Hematopoietic multipotent progenitor cell treated with erythropoietin and hydrocortisone succinate and interleukin-3 and kit ligand, for 6 days (in vitro differentiated cells): ENCODE data around the gene SLC6A1.
"Not testable (repeated sequence)": the region's sequence is repeated elsewhere in the genome, so short reads cannot be mapped to it uniquely, and the experiment has no call there.

ENCODE experiments used
- DNase-seq: peaks from one replicate; pipeline ENCODE4 v3.0.0-alpha.2; 2015

Gene SLC6A1

DNA sequence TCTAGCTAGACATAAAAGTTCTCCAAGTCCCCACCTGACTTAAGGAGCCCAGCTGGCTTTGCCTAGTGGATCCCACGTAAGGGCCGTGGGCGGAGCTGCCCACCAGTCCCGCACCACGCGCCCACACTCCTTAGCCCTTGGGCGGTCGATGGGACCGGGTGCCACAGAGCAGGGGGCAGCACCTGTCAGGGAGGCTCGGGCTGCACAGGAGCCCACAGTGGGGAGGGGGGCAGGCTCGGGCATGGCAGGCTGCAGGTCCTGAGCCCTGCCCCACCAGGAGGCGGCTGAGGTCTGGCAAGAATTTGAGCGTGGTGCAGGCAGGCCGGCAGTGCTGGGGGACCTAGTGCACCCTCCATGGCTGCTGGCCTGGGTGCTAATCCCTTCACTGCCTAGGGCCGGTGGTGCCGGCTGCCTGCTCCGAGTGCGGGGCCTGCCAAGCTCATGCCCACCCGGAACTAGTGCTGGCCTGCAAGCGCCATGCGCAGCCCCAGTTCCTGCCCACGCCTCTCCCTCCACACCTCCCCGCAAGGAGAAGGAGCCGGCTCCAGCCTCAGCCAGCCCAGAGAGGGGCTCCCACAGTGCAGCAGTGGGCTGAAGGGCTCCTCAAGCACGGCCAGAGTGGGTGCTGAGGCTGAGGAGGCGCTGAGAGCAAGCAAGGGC, 78.7 kb downstream of the SLC6A1 start:
- DNase-seq = no peak

DNA sequence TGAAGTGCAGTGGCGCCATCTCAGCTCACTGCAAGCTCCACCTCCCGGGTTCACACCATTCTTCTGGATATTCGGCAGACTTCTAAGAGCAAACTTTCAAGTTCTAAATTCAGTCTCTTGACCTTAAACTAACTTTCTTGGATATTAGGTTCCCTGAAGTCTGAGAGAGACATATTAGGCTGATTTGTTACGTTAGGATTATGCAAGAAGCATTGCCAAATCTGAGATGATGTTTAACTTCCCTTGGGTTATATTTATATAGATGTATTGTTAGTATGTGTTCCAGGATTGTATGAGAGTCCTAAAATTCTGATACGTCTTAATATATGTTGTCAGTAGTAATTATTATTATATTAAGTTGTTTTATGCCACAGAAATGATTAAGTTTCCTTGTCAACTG, 80.1 kb downstream of the SLC6A1 start:
- DNase-seq = no peak

DNA sequence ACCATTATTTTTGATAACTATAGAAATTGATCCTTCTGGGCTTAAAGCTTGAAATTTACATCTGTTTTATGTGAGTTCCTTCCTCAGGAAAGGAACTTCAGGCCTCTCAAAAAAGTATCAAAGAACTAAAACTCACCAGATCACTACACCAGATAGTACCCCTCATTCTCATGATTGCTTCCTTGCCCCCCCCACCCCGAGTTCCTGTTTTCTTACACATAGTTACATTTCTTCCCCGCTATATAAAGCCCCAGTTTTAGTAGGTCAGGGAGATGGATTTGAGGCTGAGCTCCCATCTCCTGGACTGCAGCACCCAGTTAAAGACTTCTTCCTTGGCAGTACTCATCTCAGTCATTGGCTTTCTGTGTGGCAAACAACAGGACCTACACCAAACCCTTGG, 81.5 kb downstream of the SLC6A1 start:
- no peak for DNase-seq

DNA sequence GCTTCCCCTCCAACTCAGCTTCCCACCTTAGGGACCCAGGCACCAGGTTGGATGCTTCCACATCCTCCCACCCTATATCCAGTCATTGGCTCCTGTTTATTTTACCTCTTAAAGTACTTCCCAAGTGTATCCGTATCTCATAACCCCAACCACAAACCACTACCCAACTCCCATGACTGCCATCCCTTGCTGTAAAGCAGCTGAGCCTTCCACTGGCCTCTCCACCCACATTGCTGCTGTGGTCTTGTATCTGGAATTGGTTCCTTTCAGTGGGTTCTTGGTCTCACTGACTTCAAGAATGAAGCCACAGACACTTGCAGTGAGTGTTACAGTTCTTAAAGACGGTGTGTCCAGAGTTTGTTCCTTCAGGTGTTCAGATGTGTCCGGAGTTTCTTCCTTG, 81.9 kb downstream of the SLC6A1 start:
- no peak for DNase-seq

DNA sequence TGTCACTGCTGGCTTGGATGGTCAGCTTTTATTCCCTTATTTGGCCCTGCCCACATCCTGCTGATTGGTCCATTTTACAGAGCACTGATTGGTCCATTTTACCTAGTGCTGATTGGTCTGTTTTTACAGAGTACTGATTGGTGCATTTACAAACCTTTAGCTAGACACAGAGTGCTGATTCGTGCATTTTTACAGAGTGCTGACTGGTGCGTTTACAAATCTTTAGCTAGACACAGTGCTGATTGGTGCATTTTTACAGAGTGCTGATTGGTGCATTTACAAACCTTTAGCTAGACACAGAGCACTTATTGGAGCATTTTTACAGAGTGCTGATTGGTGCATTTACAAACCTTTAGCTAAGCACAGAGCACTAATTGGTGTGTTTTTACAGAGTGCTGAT, 82.6 kb downstream of the SLC6A1 start:
- DNase-seq = not testable (repeated sequence)

DNA sequence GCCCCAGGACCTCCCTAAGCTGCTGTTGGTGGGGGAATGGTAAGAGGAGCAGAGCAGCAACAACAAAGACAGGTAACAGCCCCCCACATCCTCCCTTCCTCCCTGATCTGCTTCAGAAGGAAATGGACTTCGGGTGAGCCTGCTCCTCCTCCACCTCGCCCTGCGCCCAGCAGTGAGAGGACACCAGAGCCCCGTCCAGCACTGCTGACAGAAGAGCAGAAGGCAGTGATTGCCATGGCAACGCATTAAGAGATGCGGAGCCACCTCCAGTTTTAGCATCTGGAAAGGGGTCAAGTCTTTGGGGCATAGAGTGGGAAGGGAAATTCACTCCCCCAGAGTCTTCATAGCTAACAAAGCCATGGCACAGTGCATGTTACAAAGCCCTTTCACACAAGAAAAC, 84.2 kb downstream of the SLC6A1 start:
- DNase-seq = no peak

DNA sequence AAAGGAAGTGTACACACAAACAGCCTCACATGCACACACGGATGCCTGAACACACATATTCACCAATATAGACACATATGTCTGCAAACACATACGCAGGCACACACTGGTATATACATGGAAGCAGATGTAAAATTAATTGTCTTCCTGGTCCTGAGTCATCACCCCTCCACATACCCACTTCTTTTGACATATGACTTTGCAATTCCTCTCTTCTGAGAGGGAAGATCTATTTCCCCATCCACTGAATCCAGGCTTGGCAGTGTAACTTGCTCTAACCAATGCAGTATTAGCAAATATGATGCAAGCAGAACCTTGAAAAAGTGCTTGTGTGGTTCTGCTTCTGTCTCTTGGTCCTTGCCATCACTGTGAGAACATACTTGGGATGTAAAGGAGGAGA, 84.9 kb downstream of the SLC6A1 start:
- peak; percentile 17 for DNase-seq

DNA sequence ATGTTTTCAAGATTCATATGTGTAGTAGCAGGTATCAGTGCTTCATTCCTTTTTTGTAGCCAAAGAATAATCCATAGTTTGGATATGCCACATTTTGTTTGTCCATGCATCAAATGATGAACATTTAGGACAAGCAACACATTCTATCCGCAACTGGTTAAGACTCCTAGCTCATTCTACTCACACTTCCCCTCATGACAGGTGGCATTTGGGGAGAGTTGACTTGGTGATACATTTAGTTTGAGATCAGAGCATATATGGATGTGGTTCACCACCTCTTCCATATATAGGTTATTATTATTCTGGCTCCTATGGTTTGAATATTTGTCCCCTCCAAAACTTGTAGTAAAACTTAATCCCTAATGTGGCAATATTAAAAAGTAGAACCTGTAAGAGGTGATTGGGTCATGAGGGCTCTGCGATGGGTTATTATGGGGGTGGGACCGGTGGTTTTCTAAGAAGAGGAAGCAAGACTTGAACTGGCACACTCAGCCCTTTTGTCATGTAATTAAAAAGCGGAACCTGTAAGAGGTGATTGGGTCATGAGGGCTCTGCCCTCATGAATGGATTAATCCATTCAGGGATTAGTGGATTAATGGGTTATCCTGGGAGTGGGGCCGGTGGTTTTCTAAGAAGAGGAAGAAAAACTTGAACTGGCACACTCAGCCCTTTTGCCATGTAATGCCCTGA, 86.4 kb downstream of the SLC6A1 start:
- DNase-seq = peak; percentile 27

DNA sequence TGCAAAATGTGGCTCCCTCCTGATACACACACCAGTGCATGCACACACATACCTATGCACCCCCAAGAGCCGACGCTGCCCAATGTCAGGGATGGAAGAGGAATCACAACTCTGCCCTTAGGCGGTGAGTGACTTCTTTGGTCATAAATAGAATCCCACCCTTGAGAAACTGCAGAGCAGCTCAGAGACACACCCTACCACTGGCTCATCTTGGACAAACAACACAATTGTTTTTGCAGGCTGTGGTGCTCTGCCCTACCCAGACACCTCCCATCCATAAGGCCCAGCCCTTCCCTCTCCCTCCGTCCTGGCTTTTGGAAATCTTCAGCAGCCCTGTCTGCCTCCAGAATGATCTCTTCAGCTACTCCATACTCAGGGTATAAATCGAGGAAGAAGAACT, 87.9 kb downstream of the SLC6A1 start:
- DNase-seq = no peak

DNA sequence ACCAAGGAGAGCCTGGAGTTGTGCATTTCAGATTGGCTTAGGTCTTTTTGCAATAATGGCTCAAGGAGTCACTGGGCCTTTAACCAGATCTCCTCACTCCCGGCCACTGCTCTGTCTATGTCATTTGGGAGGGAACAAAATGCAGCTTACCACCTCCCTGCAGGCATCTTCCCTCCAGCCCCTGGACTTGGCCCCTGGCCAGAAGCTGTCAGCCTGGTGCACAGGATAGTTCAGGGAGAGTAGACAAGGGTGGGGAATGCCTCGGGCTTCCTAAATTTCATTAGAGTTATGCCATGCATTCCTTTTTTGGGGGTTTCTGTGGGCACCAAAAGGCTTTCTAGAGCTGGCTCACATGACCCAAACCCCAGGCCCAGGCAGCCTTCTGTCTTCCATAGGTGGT, 91.5 kb downstream of the SLC6A1 start:
- no peak for DNase-seq

DNA sequence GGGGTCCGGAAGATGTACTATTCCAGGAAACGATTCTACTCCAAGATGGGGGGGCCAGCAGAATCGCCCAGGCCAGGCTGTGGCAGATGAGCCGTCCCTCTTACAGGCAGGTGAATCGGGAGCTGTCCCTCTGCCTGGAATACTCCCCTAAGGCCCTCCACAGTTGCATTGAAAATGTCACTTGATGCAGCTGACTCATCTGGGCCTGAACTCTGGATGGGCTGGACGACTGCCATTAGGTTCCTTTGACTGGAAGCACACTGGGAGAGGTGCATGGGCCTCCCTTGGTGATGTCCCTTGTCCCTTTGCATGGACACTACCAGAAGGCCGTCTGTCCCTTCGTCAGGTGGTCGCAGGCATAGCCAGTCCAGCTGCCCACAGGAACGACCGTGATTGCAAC, 92.1 kb downstream of the SLC6A1 start:
- DNase-seq = no peak

DNA sequence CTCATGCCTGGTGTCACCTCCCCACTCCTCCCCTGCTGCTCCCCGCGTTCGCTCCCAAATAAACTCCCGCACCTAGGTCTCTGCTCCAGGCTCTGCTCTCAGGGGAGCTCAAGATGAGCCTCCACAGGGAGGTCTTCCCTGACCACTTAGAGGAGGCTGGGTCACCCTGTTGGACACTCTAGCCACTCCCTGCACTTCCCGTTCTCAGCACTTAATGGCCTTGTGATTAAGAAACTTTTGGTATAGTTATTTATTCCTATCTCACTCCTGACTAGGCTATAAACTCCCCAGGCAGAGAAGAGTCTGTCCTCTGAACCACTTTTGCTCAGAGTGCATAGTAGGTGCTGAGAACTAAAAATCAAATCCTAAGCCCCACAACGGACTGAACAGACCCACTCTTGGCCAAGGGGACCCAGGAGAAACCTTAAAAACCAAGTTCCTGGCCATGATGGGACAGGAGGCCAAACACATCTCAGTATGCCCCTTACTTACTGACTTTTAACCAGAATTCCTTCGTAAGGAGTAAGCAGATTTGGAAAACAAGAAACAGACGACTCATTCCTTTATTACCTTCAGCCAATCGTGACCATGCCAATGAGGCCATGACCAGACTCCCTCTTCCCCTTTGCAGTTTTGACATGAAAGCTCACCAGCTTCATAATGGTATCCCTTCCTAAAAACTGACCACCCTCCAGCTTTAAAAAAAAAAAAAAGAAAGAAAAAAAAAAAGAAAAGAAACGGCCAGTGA, 92.7 kb downstream of the SLC6A1 start:
- DNase-seq = no peak

DNA sequence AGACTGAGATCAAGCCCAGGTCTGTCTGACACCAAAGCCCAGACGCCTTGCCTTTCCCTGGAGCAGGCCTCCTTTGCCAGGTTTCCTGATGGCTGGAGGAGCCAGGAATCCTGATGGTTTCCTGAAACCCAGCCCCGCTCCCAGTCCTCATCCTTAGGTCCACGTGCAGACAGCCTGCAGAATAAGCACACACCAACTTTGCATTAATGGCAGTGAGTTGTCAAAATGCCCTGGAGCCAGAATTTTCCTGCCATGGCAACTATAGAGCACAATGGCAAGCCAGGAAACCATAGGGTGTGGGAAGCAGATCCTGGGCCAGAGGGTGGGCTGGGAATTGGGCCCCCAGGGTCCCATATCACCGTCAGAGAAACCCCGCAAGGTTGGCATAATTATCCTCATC, 94.3 kb downstream of the SLC6A1 start:
- no peak for DNase-seq

DNA sequence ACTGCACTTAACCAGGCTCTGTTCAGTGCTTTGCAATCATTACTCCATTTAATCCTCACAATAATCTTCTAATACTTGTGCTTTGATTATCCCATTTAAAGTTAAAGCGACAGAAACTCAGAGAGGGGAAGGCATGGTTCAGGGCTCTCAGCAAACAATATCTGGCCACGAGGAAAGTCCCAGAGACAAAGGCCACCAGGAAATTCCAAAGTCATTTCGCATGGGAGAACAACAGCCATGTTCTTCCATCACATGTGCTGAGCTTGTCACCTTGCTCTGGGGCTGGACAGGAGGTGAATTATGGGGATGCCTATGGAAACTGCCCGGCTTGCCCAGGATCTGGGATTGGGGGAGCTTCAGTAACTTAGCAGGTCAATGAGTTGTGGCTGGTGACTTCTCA, 95.5 kb downstream of the SLC6A1 start:
- no peak for DNase-seq

DNA sequence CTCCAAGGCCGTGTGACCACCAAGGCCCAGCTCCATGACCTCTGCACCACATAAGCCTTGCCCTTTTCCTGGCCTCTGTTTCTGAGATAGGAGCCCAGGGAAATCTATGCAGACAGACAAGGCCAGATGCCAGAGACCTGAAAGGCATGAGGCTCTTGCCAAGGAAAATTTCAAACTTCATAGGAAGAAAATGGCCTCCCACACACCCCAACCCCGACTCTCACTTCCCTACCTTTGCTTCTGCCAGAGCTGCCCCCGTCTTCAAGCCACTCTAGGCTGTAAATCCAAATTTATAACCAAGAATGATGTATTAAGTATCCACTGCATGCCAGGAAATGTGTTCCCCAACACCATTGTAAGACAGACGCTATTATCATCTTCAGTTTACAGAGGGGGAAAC, 96.3 kb downstream of the SLC6A1 start:
- no peak for DNase-seq
